HepG2 (cell line): ENCODE results near the gene HSD17B11. TPM values are rescaled to one million over a fixed set of nuclear protein-coding genes. Genes with fewer than 3 reads are reported as not detected.

ENCODE experiments used
- ATAC-seq: fragments of 200-7000 bp; cut with Tn5 transposase; 3 replicates; pipeline ENCODE4 v1.9.1; 2020; ENCODE audit warnings: mild to moderate bottlenecking, moderate library complexity
- BruUV-seq: library from RNA; stranded (reverse); fragments of 400-500 nt; replicated peaks from 2 replicates; lab custom pipeline; 2021; lab: Mats Ljungman, UMichigan
- CTCF ChIA-PET: fragments of 300-600 bp; formaldehyde crosslinking; extraction: SDS; loops from one replicate; lab custom pipeline; 2021; ENCODE audit warnings: low total read pairs, inconsistent platforms, low intra/inter-chr PET ratio; lab: Yijun Ruan, JAX
- POLR2A ChIA-PET: fragments of 350-600 bp; sonication (Branson Sonifier 250); formaldehyde crosslinking; loops from one replicate; lab custom pipeline; 2020; ENCODE audit warnings: antibody characterized with exemption, inconsistent platforms; lab: Yijun Ruan, JAX
- DNase-seq: peaks from one replicate; pipeline ENCODE4 v3.0.0-alpha.2; 2015; ENCODE audit warnings: low spot score
- FAIRE-seq: peaks from 3 replicates; lab custom pipeline; 2011; peaks lifted over from hg19 to GRCh38; lab: Jason Lieb, UNC
- H2AFZ ChIP-seq: one replicate; pipeline ENCODE4 v1.6.1; 2011; ENCODE audit warnings: low read length, inconsistent platforms
- H3K27ac ChIP-seq: fragments of 300-600 bp; 3 replicates; pipeline ENCODE4 v1.8.0; 2011; ENCODE audit warnings: mixed run types, mild to moderate bottlenecking, mixed read lengths, low read length, inconsistent platforms; ENCODE audit not compliant: insufficient read depth; ENCODE audit errors: extremely low read length
- H3K27me3 ChIP-seq, 2 experiments: fragments of 200-600 bp in 1 of 2; 2 replicates in 1 of 2; 3 replicates in 1 of 2; pipeline versions ENCODE4 v1.6.0 to v1.8.0; 2011; ENCODE audit warnings: low read length in 2 of 2, mild to moderate bottlenecking in 2 of 2, moderate library complexity in 2 of 2, inconsistent platforms in 1 of 2; ENCODE audit not compliant: insufficient read depth in 2 of 2, control insufficient read depth in 1 of 2
- H3K36me3 ChIP-seq, 2 experiments: fragments of 200-600 bp in 1 of 2; replicated peaks in 1 of 2; 2 replicates in 1 of 2; 3 replicates in 1 of 2; pipeline versions ENCODE4 v1.5.1 to v1.8.0; 2011; ENCODE audit warnings: low read length in 2 of 2, inconsistent platforms in 1 of 2; ENCODE audit not compliant: insufficient read depth in 2 of 2, control insufficient read depth in 1 of 2
- H3K4me1 ChIP-seq: 2 replicates; pipeline ENCODE4 v1.5.1; 2012; ENCODE audit warnings: low read length, inconsistent platforms; ENCODE audit not compliant: insufficient read depth
- H3K4me2 ChIP-seq: 2 replicates; pipeline ENCODE4 v1.6.0; 2011; ENCODE audit warnings: low read depth, low read length, inconsistent platforms
- H3K4me3 ChIP-seq, 3 experiments: fragments of 200-600 bp in 1 of 3; sonication (generic), shearing (Covaris generic) in 1 of 3; replicated peaks in 1 of 3; 2 replicates each; pipeline ENCODE4 v1.5.1; 2011 to 2016; ENCODE audit warnings: low read length in 3 of 3, inconsistent platforms in 2 of 3, low read depth in 2 of 3, mild to moderate bottlenecking in 2 of 3, control low read depth in 1 of 3, mixed read lengths in 1 of 3; ENCODE audit not compliant: insufficient read depth in 1 of 3
- H3K79me2 ChIP-seq: one replicate; pipeline ENCODE4 v1.6.1; 2011; ENCODE audit warnings: low read length, inconsistent platforms; ENCODE audit not compliant: insufficient read depth
- H3K9ac ChIP-seq: 2 replicates; pipeline ENCODE4 v1.6.0; 2011; ENCODE audit warnings: mild to moderate bottlenecking, low read depth, low read length, inconsistent platforms; ENCODE audit not compliant: insufficient read depth
- H3K9me3 ChIP-seq: 2 replicates; pipeline ENCODE4 v1.5.1; 2012; ENCODE audit warnings: mild to moderate bottlenecking, low read length
- H4K20me1 ChIP-seq: 2 replicates; pipeline ENCODE4 v1.6.0; 2011; ENCODE audit warnings: inconsistent platforms, mild to moderate bottlenecking, low read length, moderate library complexity; ENCODE audit not compliant: insufficient read depth
- BRD4 ChIP-seq: sonication (generic); formaldehyde crosslinking; IDR thresholded peaks from 2 replicates; pipeline ENCODE4 v1.4.0; 2020; ENCODE audit warnings: missing genetic modification reagents
- LRRFIP1 ChIP-seq: sonication (generic); formaldehyde crosslinking; conservative IDR thresholded peaks from 2 replicates; pipeline ENCODE4 v1.4.0; 2020; ENCODE audit warnings: missing genetic modification reagents
- NR2F6 ChIP-seq, 2 experiments: IDR thresholded peaks; 2 replicates each; pipeline ENCODE4 v1.6.1; 2016; ENCODE audit warnings: antibody characterized with exemption in 1 of 2, mild to moderate bottlenecking in 1 of 2
- ZMYM2 ChIP-seq: sonication (generic); formaldehyde crosslinking; IDR thresholded peaks from 2 replicates; pipeline ENCODE4 v1.8.0; 2022; ENCODE audit warnings: mild to moderate bottlenecking, missing genetic modification reagents
- ZNF251 ChIP-seq: sonication (generic); formaldehyde crosslinking; IDR thresholded peaks from 2 replicates; pipeline ENCODE4 v1.9.0; 2021; ENCODE audit warnings: mild to moderate bottlenecking, missing genetic modification reagents
- ZNF326 ChIP-seq: sonication (generic); formaldehyde crosslinking; IDR thresholded peaks from 2 replicates; pipeline ENCODE4 v1.4.0; 2020; ENCODE audit warnings: missing genetic modification reagents, borderline replicate concordance
- ZNF552 ChIP-seq: sonication (generic); formaldehyde crosslinking; IDR thresholded peaks from 2 replicates; pipeline ENCODE4 v1.9.0; 2022; ENCODE audit warnings: missing genetic modification reagents, mild to moderate bottlenecking, borderline replicate concordance
- ZNF572 ChIP-seq: sonication (generic); formaldehyde crosslinking; IDR thresholded peaks from 2 replicates; pipeline ENCODE4 v1.5.1; 2020; ENCODE audit warnings: mild to moderate bottlenecking, missing genetic modification reagents
- ZNF629 ChIP-seq: sonication (generic); formaldehyde crosslinking; conservative IDR thresholded peaks from 2 replicates; pipeline ENCODE4 v1.5.0; 2020; ENCODE audit warnings: missing genetic modification reagents
- ZNF710 ChIP-seq: sonication (generic); formaldehyde crosslinking; IDR thresholded peaks from 2 replicates; pipeline ENCODE4 v1.5.0; 2020; ENCODE audit warnings: mild to moderate bottlenecking, missing genetic modification reagents, borderline replicate concordance
- ZNF83 ChIP-seq: sonication (generic); formaldehyde crosslinking; IDR thresholded peaks from 2 replicates; pipeline ENCODE4 v1.4.0; 2020; ENCODE audit warnings: missing genetic modification reagents, mild to moderate bottlenecking, borderline replicate concordance
- WGBS: methylation state at CpG from one replicate; pipeline ENCODE4 v1.1.6; 2017; ENCODE audit warnings: low lambda C conversion rate; 5-methylcytosine and 5-hydroxymethylcytosine counted together
- in situ Hi-C: cut with HindIII; loops from 2 replicates; pipeline ENCODE4 v1.10.0; 2017; ENCODE audit warnings: low pct_unique_long_range_greater_than_20kb; ENCODE audit not compliant: extremely low pct_ligation_motif_present
- intact Hi-C: fragments of 100-400 bp; cut with micrococcal nuclease; formaldehyde crosslinking; loops from one replicate; pipeline ENCODE4 v1.10.0; 2022; ENCODE audit not compliant: unreplicated experiment
- polyA plus RNA-seq, 8 experiments: library from polyadenylated mRNA; depleted of rRNA in 3 of 8; stranded (reverse) in 7 of 8; unstranded in 1 of 8; fragments of >200 nt; fragmentation: Illumina TruSeq in 4 of 8; extraction: Trizol in 4 of 8; gene quantifications; 2 replicates each; pipeline versions ENCODE4 v1.2.1 to v1.2.3, GENCODE V29; 2011 to 2016; ENCODE audit warnings: low read depth in 4 of 8, missing spikeins in 1 of 8, mixed read lengths in 1 of 8; ENCODE audit not compliant: insufficient read depth in 1 of 8
- total RNA-seq, 5 experiments: library from RNA; depleted of rRNA; stranded (reverse); fragments of >200 nt; fragmentation: Illumina TruSeq; extraction: Trizol; gene quantifications; 2 replicates each; pipeline ENCODE4 v1.2.3, GENCODE V29; 2016; ENCODE audit warnings: low read depth in 1 of 5

Gene HSD17B11
- total and polyA plus RNA-seq, 2 of the 13 experiments (the other 11 are each of a cell fraction or from before 2014, with no cell fraction given): 121 to 158 TPM

- TF ChIP-seq LRRFIP1 (CRISPR knock-in tag) (no peak), ZNF552 (CRISPR knock-in tag) (no peak), ZNF710 (no peak), ZNF572 (CRISPR knock-in tag) (no peak), ZNF251 (CRISPR knock-in tag) (no peak), ZMYM2 (CRISPR knock-in tag) (no peak), NR2F6 (IDR thresholded peaks at IDR 0.05) (no peak), NR2F6 (CRISPR knock-in tag; IDR thresholded peaks at IDR 0.05) (0 out of 2 replicates have a peak, but pooled peaks have one; percentile 13)
These were observed 15.2 kb downstream of the HSD17B11 start (continued) for GRCh38 chr4:87375719-87376291.

- ATAC-seq (no peak), DNase-seq (no peak), FAIRE-seq (no peak)
- H3K4me3 ChIP-seq: no peak overlapping the region
- in situ Hi-C loops: loop anchor here (10.0 kb wide), 1 partner anchor 95 kb away; no protein-coding TSS in a partner anchor
- 98% methylated on average over 2 of the region's 2 CpGs for WGBS
- POLR2A ChIA-PET: no interaction called here
- no peaks in the 10 kb centered on the region for H3K27me3 ChIP-seq
- no peak overlapping the region for H3K4me2 ChIP-seq
- TF ChIP-seq ZNF629 (CRISPR knock-in tag): no peak
- TF ChIP-seq BRD4: no peak
- TF ChIP-seq ZNF83 (CRISPR knock-in tag): no peak
- no peak for TF ChIP-seq ZNF326 (CRISPR knock-in tag)
- no peak overlapping the region for H3K9ac ChIP-seq
- no TSS peak for BruUV-seq
- H3K4me1 ChIP-seq: 0 out of 2 replicates have a peak, but pooled peaks cover 3% of the 10 kb centered on the region
- H2AFZ ChIP-seq: no peak overlapping the region
- peaks cover 2% of the 10 kb centered on the region; the same call in 1 of the 2 replicates for H4K20me1 ChIP-seq
- H3K79me2 ChIP-seq: peaks cover 3% of the 10 kb centered on the region
- no peaks in the 10 kb centered on the region for H3K9me3 ChIP-seq
- H3K36me3 ChIP-seq: peaks cover 18 to 68% of the 10 kb centered on the region in 2 experiments
- CTCF ChIA-PET: no interaction called here
- no peak overlapping the region for H3K27ac ChIP-seq
- intact Hi-C loops: loop anchor here (10.0 kb wide), 1 partner anchor 55 kb away; the partner anchor contains the start of gene NUDT9
These were observed 20.9 kb downstream of the HSD17B11 start for GRCh38 chr4:87370068-87370467.
